ENCODE results near the gene CDCP2.

DNA sequence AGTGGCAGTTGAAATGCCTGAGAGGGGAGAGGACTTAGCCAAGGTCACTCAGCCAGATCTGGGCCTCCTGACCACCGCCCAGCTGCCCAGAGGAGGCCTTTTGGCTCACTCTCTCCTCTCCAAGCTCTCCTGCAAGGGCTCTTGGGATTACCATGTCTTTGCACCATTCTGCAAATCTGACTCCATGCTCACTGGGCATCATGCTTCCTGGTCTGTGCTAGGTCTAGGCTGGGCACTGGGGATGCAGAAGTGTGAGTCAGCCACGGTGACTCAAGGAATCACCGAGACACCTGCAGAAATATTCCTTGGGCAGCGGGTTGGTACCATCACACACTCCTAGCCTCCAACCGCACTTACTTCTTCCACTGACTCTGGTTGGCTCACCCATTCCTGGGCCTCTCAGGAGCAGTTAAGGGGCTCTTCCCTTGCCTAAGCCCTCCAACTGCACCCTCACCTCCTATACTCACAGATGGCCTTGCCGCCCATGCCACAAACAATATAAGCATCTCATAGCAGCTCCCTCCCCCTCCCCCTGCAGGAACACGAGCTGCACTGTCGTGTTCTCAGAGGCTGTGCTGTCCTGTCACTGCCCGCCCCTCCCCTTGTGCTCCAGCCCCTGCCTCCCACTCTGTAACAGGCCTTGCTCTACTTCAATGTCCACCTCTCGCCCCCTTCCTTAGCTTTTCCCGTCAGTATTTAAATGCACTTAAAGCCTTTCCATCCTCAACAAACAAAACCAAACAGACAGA lies 34.8 kb downstream of the CDCP2 start:
- TF ChIP-seq POLR2A (IDR thresholded peaks at IDR 0.05; ENCODE audit: control extremely low read depth in 1 of 2, low read depth in 2 of 2, low read length in 2 of 2) (no peak), SIRT6 (IDR thresholded peaks at IDR 0.05; ENCODE audit: low read length) (no peak), JUND (IDR thresholded peaks at IDR 0.05; ENCODE audit: low read length) (no peak), RFX5 (IDR thresholded peaks at IDR 0.05; ENCODE audit: borderline replicate concordance, low read depth, low read length) (no peak), TAF1 (IDR thresholded peaks at IDR 0.05; ENCODE audit: low read depth, low read length) (no peak), EZH2 (IDR thresholded peaks at IDR 0.05; ENCODE audit: low read depth, low read length, severe bottlenecking) (no peak), TBP (IDR thresholded peaks at IDR 0.05; ENCODE audit: low read depth, low read length) (no peak), NRF1 (IDR thresholded peaks at IDR 0.05; ENCODE audit: low read depth, low read length) (no peak), SP1 (IDR thresholded peaks at IDR 0.05; ENCODE audit: low read depth, low read length) (no peak)
- TF ChIP-seq, protein P1, sequence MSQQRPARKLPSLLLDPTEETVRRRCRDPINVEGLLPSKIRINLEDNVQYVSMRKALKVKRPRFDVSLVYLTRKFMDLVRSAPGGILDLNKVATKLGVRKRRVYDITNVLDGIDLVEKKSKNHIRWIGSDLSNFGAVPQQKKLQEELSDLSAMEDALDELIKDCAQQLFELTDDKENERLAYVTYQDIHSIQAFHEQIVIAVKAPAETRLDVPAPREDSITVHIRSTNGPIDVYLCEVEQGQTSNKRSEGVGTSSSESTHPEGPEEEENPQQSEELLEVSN (IDR thresholded peaks at IDR 0.05), result no peak
- TF ChIP-seq, protein P2, sequence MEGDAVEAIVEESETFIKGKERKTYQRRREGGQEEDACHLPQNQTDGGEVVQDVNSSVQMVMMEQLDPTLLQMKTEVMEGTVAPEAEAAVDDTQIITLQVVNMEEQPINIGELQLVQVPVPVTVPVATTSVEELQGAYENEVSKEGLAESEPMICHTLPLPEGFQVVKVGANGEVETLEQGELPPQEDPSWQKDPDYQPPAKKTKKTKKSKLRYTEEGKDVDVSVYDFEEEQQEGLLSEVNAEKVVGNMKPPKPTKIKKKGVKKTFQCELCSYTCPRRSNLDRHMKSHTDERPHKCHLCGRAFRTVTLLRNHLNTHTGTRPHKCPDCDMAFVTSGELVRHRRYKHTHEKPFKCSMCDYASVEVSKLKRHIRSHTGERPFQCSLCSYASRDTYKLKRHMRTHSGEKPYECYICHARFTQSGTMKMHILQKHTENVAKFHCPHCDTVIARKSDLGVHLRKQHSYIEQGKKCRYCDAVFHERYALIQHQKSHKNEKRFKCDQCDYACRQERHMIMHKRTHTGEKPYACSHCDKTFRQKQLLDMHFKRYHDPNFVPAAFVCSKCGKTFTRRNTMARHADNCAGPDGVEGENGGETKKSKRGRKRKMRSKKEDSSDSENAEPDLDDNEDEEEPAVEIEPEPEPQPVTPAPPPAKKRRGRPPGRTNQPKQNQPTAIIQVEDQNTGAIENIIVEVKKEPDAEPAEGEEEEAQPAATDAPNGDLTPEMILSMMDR (IDR thresholded peaks at IDR 0.05; ENCODE audit: control extremely low read depth in 1 of 3, insufficient read depth in 1 of 3, low read depth in 1 of 3, low read length in 3 of 3), result no peak
- TF ChIP-seq, protein P3, sequence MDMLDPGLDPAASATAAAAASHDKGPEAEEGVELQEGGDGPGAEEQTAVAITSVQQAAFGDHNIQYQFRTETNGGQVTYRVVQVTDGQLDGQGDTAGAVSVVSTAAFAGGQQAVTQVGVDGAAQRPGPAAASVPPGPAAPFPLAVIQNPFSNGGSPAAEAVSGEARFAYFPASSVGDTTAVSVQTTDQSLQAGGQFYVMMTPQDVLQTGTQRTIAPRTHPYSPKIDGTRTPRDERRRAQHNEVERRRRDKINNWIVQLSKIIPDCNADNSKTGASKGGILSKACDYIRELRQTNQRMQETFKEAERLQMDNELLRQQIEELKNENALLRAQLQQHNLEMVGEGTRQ (IDR thresholded peaks at IDR 0.05; ENCODE audit: low read length), result no peak
- TF ChIP-seq, protein P4, sequence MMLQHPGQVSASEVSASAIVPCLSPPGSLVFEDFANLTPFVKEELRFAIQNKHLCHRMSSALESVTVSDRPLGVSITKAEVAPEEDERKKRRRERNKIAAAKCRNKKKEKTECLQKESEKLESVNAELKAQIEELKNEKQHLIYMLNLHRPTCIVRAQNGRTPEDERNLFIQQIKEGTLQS (IDR thresholded peaks at IDR 0.05; ENCODE audit: insufficient read depth, low read depth, low read length), result no peak

Measured in H1 (cell line).